GM12874 (cell line): ENCODE data around the gene TANK.

ENCODE experiments used
- CTCF ChIP-seq: IDR thresholded peaks from 2 replicates; pipeline ENCODE4 v1.5.1; 2011; ENCODE audit warnings: low read depth, mild to moderate bottlenecking, control low read depth, low read length, moderate library complexity; ENCODE audit not compliant: insufficient read depth

The TANK gene

GRCh38 chr2:161273038-161273760 lies 113.0 kb downstream of the TANK start:
- peak; percentile 43; the same call in 1 of the 2 replicates for TF ChIP-seq CTCF

- TF ChIP-seq CTCF, result no peak
These were observed 123.7 kb downstream of the TANK start for GRCh38 chr2:161283926-161284325.
